Neural crest cell (in vitro differentiated cells): ENCODE data around the gene MYL3. TPM values are rescaled to one million over a fixed set of nuclear protein-coding genes. Genes with fewer than 3 reads are reported as not detected.

Experiments used
- DNase-seq: peaks from one replicate; pipeline ENCODE4 v3.0.0; 2021; ENCODE audit warnings: low read depth, mixed read lengths, low spot score
- H3K27ac Mint-ChIP-seq: one replicate; pipeline ENCODE4 v1.8.0; 2021; ENCODE audit warnings: mild to moderate bottlenecking, mixed read lengths; ENCODE audit not compliant: unreplicated experiment
- H3K27me3 Mint-ChIP-seq: 2 replicates; pipeline ENCODE4 v1.8.0; 2021; ENCODE audit warnings: low read depth, mild to moderate bottlenecking, mixed read lengths
- H3K36me3 Mint-ChIP-seq: 2 replicates; pipeline ENCODE4 v1.8.0; 2021; ENCODE audit warnings: low read depth, mild to moderate bottlenecking, mixed read lengths
- H3K4me1 Mint-ChIP-seq: 2 replicates; pipeline ENCODE4 v1.8.0; 2021; ENCODE audit warnings: mixed read lengths
- H3K4me3 Mint-ChIP-seq: one replicate; pipeline ENCODE4 v1.8.0; 2021; ENCODE audit warnings: mild to moderate bottlenecking, mixed read lengths
- H3K9me3 Mint-ChIP-seq: 2 replicates; pipeline ENCODE4 v1.8.0; 2021; ENCODE audit warnings: mixed read lengths
- total RNA-seq: library from RNA; stranded (reverse); gene quantifications from 2 replicates; pipeline ENCODE4 v1.2.1, GENCODE V29; 2021
- TF ChIP-seq, protein P1 (sequence below): fragments of 200-600 bp; sonication (generic); conservative IDR thresholded peaks from 2 replicates; pipeline ENCODE4 v1.5.0; 2021; ENCODE audit warnings: antibody characterized with exemption, mild to moderate bottlenecking

Gene MYL3
- total RNA-seq, 1 donor from 2014 or later = not detected

DNA sequence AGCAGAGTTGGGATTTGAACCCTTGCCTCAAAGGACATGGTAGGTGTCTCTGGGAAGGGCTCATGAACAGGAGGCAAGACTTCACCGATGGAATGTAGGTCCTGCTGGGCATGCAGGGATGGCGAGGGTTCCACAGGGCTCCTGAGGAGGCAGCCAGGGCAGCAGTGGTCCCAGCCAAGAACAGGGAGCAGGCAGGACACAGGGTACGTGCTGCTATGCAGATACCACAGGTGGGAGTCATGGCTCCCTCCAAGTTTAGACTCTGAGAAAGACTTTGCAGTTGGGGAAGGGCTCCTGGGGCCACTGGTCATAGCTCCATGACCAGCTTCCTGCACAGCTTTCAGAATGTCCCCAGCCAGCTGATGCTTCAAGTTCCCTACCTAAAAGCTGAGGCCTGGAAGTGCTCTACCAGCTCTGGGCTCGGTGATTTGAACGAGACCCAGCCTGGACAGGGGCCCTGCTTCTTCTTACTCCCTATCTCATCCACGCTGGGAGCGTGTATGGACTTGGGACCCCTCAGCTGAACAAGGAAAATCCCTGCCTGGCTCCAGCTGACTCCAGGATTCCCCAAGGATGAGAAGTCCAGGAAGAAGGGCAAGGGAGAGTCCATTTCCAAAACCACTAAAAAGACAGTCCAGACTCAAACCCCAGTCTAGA, 747 bp downstream of the MYL3 start:
- Mint-ChIP-seq H3K27me3 (no peaks in the 10 kb centered on the region), H3K4me1 (peaks cover 15% of the 10 kb centered on the region), H3K27ac (no peak overlapping the region), H3K4me3 (no peak overlapping the region), H3K9me3 (no peaks in the 10 kb centered on the region), H3K36me3 (no peaks in the 10 kb centered on the region)
- no peak for DNase-seq
- TF ChIP-seq, protein P1, sequence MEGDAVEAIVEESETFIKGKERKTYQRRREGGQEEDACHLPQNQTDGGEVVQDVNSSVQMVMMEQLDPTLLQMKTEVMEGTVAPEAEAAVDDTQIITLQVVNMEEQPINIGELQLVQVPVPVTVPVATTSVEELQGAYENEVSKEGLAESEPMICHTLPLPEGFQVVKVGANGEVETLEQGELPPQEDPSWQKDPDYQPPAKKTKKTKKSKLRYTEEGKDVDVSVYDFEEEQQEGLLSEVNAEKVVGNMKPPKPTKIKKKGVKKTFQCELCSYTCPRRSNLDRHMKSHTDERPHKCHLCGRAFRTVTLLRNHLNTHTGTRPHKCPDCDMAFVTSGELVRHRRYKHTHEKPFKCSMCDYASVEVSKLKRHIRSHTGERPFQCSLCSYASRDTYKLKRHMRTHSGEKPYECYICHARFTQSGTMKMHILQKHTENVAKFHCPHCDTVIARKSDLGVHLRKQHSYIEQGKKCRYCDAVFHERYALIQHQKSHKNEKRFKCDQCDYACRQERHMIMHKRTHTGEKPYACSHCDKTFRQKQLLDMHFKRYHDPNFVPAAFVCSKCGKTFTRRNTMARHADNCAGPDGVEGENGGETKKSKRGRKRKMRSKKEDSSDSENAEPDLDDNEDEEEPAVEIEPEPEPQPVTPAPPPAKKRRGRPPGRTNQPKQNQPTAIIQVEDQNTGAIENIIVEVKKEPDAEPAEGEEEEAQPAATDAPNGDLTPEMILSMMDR = no peak

DNA sequence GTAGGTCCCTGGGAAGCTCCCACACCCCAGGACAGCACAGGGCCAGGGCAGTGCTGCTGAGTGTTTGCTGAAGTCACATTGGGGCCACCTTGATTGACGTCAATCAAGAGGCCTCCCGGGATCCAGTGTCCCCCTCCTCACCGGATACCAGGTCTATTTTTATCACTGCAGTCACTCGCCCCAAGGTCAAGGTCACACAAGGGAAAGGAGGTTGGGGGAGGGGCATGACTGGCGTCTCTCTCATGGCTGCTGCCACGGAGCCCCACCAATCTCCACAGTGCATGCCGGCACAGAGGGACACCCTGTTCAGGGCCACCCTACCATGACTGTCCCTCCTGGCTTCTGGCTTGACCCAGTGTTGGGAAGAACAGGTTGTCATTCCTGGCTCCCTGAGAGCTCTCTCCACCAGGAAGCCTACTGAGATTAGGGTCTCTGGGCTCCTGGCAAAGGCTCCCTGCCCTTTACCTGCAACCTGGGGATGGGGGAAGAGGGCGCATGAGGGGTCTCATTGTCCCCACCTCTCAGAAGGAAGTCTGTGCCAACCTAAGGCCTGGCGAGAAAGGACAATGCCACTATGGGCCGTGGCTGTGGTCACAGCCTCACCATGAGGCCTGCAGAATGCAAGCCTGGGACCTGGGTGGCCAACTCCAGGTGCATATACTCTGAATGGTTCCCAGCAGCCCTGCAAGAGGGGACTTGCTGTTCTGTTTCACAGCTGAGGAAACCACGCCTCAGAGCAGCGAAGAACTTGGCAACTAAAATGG, 1.5 kb downstream of the MYL3 start:
- H3K4me1 Mint-ChIP-seq = peaks cover 15% of the 10 kb centered on the region
- H3K4me3 Mint-ChIP-seq = no peak overlapping the region
- H3K9me3 Mint-ChIP-seq = no peaks in the 10 kb centered on the region
- no peak for DNase-seq
- H3K27ac Mint-ChIP-seq = no peak overlapping the region
- no peaks in the 10 kb centered on the region for H3K27me3 Mint-ChIP-seq
- TF ChIP-seq, protein P1 = no peak
- H3K36me3 Mint-ChIP-seq = no peaks in the 10 kb centered on the region

DNA sequence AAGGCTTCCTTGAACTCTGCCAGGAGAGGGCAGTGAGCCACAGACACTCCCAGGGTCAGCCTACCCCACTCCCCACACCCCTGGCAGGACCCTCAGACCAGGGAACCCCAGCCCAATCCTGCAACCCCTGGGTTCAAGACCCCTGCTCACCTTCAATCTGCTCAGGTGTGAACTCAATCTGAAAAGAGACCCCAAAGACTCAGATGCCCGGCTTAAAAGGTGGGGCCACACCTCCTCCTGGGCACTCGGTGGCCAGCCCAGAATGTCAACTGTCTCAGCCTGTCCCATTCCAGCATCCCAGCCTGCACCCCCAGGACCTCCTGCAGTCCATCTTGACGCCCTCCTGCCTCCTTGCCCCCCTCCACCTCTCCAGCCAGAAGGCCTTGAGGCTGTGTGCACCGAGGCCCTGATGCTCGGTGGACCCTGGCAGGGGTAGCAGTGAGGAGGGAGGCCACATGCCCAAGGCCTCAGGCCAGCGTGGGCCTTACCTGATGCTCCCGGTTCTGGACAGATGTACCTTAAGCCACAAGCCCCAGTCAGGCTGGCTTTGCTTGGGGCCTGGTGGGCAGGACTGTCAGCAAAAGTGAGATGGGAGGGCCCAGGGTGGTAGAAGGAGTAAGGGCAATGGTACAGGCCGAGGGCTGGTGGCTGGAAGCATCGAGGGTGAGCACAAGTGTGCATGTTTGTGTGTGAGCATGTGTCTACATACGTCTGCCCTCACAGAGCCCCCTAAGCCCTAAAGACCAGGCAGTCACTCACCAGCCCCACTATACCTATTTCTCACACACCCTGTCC, 2.2 kb downstream of the MYL3 start:
- Mint-ChIP-seq H3K9me3 (no peaks in the 10 kb centered on the region), H3K27ac (no peak overlapping the region), H3K36me3 (no peaks in the 10 kb centered on the region), H3K27me3 (no peaks in the 10 kb centered on the region), H3K4me3 (no peak overlapping the region), H3K4me1 (peaks cover 15% of the 10 kb centered on the region)
- TF ChIP-seq, protein P1 = no peak
- DNase-seq = no peak

DNA sequence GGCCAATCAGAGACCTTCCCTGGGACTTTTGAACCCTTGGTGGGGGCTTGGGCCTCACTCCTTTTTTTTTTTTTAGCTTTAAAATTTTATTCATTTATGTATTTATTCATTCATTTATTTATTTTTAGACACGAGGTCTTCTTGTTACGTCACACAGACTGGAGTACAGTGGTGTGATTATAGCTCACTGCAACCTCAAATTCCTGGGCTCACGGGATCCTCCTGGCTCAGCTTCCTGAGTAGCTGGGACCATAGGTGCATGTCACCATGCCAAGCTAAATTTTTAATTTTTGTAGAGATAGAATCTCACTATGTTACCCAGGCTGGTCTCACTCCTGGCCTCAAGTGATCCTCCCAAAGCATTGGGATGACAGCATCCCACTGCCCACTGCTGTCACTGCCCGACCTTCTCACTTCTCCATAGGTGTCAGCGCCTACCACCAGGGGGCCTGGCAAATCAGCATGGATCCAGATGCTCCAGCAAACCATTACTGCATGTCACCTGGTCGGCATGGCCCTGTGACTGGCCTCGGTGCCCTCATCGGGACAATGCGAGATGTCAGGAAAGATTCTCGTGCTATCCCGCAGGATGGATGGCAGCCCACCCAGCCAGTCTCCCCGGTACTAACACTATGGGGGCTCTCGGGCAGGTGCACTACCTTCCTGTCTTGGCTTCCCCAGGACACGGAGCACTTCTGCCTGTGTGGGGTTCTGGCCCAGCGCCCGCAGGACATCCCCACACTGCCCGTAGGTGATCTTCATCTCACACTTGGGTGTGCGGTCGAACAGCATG, 3.0 kb downstream of the MYL3 start:
- no peaks in the 10 kb centered on the region for H3K36me3 Mint-ChIP-seq
- H3K4me3 Mint-ChIP-seq = no peak overlapping the region
- TF ChIP-seq, protein P1 = peak; percentile 60
- H3K27me3 Mint-ChIP-seq = no peaks in the 10 kb centered on the region
- H3K4me1 Mint-ChIP-seq = peaks cover 15% of the 10 kb centered on the region
- no peak overlapping the region for H3K27ac Mint-ChIP-seq
- H3K9me3 Mint-ChIP-seq = no peaks in the 10 kb centered on the region
- no peak for DNase-seq
